ENCODE results near the gene OSBP2.

Gene OSBP2

DNA sequence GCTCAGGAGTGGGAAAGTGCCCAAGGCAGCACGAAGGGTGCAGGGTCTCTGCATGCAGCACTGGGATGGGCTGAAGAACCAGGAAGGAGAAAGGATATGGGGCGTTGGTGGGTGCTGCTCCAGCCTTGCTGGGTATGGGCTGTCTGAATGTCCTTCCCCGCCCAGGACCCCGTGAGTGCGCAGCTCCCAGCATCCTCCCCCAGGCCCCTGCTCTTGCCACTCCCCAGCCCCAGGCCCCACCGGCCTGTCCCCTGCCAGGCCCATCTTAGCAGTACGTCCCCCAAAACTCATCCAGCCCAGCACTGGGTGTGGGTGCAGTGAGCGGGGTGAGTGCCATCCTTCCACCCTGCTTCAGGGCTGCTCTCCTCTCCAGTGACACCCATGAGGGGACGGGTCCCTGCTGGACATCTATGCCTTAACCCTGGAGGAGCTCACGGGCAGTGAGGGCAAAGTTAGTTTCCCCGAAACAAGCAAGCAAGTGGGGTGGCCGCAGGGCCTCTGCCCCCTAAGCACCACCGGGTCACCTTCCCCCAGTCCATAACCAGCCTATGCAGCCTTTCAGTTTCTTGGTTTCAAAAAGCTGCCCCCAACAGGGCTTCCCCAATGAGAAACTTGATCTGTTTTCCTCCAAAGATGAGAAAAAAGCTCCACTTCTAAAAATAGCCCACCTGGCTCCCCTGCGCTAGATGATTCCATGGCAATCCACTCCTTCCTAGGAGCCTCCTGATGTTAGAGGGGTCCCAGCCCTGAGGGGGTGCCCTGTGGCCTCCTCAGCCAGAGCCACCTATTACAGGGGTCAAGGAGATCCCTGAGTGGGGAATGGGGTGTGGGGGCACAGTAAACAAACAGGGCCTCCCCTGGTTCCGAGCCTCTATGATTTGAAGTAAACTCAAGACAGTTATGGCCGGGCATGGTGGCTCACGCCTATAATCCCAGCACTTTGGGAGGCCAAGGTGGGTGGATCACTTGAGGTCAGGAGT is 170.1 kb downstream of the OSBP2 start:
- WGBS, 2 experiments = 94 to 95% methylated on average over 17 of the region's 17 CpGs
- no peaks in the 10 kb centered on the region for H3K27me3 ChIP-seq (ENCODE audit: control insufficient read depth, insufficient read depth, low read length, poor library complexity, severe bottlenecking)

DNA sequence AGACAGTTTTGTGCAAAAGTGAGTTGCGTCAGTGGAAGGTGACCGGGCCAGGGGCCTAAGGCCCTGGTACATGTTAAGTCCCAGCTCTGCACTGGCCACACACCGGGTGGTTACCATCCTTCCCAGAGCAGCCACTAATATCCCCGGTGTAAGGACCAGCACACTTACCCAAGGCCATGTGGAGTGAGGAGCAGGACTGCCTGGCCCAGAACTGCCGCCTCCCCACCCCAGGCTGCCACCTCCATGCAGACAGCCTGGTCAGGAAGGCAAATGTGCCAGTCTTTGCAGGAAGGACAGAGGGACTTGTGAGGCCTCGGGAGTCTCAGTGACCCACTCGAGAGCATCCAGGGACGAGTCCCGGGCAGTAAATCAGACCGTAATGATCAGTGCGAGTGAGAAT is 171.0 kb downstream of the OSBP2 start:
- H3K4me3 ChIP-seq (ENCODE audit: insufficient read depth, low read depth, low read length) = no peak overlapping the region
- no peaks in the 10 kb centered on the region for H3K27me3 ChIP-seq (ENCODE audit: control insufficient read depth, insufficient read depth, low read length, poor library complexity, severe bottlenecking)
- H3K4me1 ChIP-seq (ENCODE audit: control insufficient read depth, insufficient read depth, low read length) = no peaks in the 10 kb centered on the region
- WGBS, 2 experiments = 90 to 95% methylated on average over 11 of the region's 11 CpGs
- H3K9me3 ChIP-seq (ENCODE audit: control insufficient read depth, low read length) = no peaks in the 10 kb centered on the region
- no peak overlapping the region for H3K27ac ChIP-seq (ENCODE audit: insufficient read depth, low read depth, low read length, poor library complexity, severe bottlenecking)
- no peaks in the 10 kb centered on the region for H3K36me3 ChIP-seq (ENCODE audit: control insufficient read depth, insufficient read depth, low read length)

More for the DNA sequence above, 170.1 kb downstream of the OSBP2 start:
- no peaks in the 10 kb centered on the region for H3K9me3 ChIP-seq (ENCODE audit: control insufficient read depth, low read length)
- no peak overlapping the region for H3K27ac ChIP-seq (ENCODE audit: insufficient read depth, low read depth, low read length, poor library complexity, severe bottlenecking)
- no peak overlapping the region for H3K4me3 ChIP-seq (ENCODE audit: insufficient read depth, low read depth, low read length)
- no peaks in the 10 kb centered on the region for H3K4me1 ChIP-seq (ENCODE audit: control insufficient read depth, insufficient read depth, low read length)
- H3K36me3 ChIP-seq (ENCODE audit: control insufficient read depth, insufficient read depth, low read length) = no peaks in the 10 kb centered on the region

DNA sequence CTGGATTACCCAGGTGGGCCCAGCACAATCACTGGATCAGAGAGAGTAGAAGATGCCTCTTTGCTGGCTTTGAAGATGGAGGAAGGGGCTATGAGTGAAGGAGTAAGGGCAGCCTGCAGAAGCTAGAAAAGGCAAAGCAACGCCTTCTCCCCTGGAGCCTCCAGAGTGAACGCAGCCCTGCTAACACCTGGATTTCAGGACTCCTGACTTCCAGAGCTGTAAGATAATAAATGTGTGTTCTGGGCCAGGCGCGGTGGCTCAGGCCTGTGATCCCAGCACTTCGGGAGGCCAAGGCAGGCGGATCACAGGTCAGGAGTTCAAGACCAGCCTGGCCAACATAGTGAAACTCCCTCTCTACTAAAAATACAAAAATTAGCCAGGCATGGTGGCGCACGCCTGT is 171.5 kb downstream of the OSBP2 start:
- Histone ChIP-seq H3K9me3 (ENCODE audit: control insufficient read depth, low read length) (no peaks in the 10 kb centered on the region), H3K4me3 (ENCODE audit: insufficient read depth, low read depth, low read length) (no peak overlapping the region), H3K27ac (ENCODE audit: insufficient read depth, low read depth, low read length, poor library complexity, severe bottlenecking) (no peak overlapping the region), H3K36me3 (ENCODE audit: control insufficient read depth, insufficient read depth, low read length) (no peaks in the 10 kb centered on the region), H3K27me3 (ENCODE audit: control insufficient read depth, insufficient read depth, low read length, poor library complexity, severe bottlenecking) (no peaks in the 10 kb centered on the region), H3K4me1 (ENCODE audit: control insufficient read depth, insufficient read depth, low read length) (no peaks in the 10 kb centered on the region)
- WGBS, 2 experiments = 85 to 92% methylated on average over 8 of the region's 8 CpGs

DNA sequence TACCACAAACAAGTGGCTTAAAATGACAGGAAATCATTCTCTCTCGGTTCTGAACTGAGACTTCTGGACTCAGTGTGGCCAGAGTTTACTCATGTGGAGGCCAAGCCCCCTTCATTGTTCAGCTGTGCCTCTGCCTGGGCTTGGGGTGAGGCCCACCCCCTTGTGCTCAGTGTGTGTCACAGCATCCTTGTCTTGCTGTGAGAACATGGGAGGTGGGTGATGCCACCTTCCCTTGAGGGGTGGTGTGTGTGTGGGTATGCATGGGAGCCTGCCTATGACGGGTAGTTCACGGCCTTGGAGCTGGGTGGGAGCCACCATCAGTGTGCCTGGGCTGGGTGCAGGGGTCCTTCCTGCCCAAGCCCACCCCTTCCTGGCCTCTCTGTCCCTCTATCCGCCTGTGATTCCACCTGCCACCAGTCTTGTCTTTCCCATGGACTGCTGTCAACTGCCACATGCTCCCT is 172.2 kb downstream of the OSBP2 start:
- no peaks in the 10 kb centered on the region for H3K27me3 ChIP-seq (ENCODE audit: control insufficient read depth, insufficient read depth, low read length, poor library complexity, severe bottlenecking)
- WGBS, 2 experiments = 91 to 94% methylated on average over 4 of the region's 4 CpGs
- H3K9me3 ChIP-seq (ENCODE audit: control insufficient read depth, low read length) = no peaks in the 10 kb centered on the region
- H3K4me1 ChIP-seq (ENCODE audit: control insufficient read depth, insufficient read depth, low read length) = no peaks in the 10 kb centered on the region
- H3K27ac ChIP-seq (ENCODE audit: insufficient read depth, low read depth, low read length, poor library complexity, severe bottlenecking) = no peak overlapping the region
- no peaks in the 10 kb centered on the region for H3K36me3 ChIP-seq (ENCODE audit: control insufficient read depth, insufficient read depth, low read length)
- H3K4me3 ChIP-seq (ENCODE audit: insufficient read depth, low read depth, low read length) = no peak overlapping the region

DNA sequence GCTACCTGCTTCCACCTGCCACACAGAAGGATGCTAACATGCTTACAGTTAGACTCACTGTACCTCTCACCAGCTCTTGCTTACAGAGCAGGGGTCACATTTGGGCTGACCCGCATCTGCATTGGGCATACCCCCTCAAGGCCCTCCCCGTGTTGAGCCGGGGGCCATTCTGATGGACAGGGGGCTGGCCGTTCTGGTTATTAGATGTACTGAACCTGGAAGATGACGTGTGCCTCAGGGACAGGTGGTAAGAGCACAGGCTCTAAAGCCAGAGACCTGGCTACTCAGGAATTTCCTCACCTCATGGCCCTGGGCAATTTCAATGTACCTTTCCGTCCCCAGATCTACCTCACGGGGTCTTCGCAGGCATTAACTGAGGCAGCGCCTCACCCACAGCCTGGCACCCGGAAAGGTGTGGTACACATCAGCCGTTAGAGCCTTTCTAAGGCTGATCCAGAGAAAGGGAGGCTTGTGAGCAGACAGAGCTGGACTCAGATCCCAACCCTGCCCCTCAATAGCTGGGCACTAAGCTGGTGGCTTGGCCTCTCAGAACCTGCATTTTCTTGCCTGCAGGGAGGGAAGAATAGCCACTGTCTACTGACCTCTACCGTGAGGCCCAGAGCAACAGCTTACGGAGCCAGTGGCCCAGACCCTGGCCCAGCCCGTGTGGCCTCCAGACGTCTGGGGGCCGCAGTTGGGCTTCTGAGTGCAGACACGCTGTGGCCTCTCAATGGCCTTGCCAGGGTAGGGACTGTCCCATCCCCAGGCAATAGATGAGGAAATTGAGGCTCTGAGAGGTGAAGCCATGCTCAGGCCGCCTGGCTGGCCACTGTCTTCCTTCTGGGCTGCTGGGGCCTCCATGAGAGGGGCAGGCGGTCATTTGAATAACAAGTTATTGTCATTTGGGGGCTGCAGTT is 173.3 kb downstream of the OSBP2 start:
- Histone ChIP-seq H3K27me3 (ENCODE audit: control insufficient read depth, insufficient read depth, low read length, poor library complexity, severe bottlenecking) (no peaks in the 10 kb centered on the region), H3K36me3 (ENCODE audit: control insufficient read depth, insufficient read depth, low read length) (no peaks in the 10 kb centered on the region), H3K9me3 (ENCODE audit: control insufficient read depth, low read length) (no peaks in the 10 kb centered on the region), H3K4me1 (ENCODE audit: control insufficient read depth, insufficient read depth, low read length) (no peaks in the 10 kb centered on the region), H3K27ac (ENCODE audit: insufficient read depth, low read depth, low read length, poor library complexity, severe bottlenecking) (no peak overlapping the region), H3K4me3 (ENCODE audit: insufficient read depth, low read depth, low read length) (no peak overlapping the region)
- whole genome bisulfite sequencing, 2 experiments = 91 to 92% methylated on average over 19 of the region's 19 CpGs

DNA sequence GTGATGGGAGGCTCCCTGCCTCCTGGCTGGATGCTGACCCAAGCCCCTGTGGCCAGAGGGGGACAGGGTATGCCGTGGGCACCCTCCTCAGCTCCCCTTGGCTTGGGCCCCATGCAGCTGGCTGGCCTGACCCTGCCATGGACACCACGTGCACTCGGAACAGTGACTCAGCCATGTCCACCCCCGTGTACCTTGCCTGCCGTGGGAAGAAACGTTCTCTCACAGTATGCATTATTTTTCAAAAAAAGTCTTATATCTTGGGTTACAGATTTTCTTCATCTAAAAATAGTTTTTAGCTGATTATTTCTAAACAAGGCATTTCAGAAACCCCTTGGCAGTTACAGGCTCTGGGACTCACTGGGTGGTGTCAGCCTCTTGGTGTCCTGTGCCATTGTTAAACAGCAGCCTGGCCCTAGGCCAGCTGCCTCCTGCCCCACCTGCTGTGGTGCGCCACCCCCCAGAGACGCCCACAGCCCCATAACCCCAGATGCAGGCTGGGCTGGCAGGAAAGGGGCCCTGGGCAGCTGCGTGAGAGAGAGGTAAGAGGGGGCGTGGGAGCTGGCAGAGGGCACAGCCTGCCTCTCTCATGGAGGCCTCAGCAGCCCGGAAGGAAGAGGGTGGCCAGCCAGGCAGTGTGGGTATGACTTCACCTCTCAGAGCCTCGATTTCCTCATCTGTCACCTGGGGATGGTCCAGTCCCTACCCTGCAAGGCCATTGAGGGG is 174.2 kb downstream of the OSBP2 start:
- no peak overlapping the region for H3K27ac ChIP-seq (ENCODE audit: insufficient read depth, low read depth, low read length, poor library complexity, severe bottlenecking)

DNA sequence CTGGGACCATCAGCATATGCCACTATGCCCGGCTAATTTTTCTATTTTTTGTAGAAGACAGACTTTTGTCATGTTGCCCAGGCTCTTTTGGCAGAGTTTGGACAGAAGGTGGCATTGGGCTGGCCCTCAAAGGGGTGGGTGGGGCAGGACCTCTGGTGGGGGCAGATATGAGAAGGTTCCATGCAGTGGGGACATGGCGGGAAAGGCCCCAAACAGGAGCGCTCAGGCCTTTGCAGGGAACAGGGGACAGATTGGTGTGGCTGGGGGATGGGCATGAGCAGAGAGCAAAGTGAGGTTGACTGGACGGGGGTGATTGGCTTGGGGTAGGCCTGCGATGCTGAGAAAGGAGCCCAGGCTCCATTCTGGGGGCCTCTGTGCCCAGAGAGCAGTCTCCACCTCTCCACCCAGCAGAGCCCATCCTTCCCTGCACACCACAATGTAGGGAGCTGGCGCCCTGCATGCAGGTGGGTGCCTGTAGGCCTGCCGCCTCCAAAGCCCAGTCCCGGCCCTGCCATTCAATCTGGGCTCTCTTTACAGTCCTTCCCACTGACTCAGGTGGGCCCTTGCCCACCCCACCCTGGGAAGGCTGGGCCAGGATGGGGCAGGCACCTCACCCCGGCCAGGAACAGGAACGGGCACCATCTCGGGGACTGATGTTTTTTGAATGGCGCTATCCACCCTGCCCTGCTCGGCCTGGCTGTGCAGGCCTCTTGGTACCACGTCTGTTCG is 175.2 kb downstream of the OSBP2 start:
- Histone ChIP-seq H3K4me1 (ENCODE audit: control insufficient read depth, insufficient read depth, low read length) (no peaks in the 10 kb centered on the region), H3K27me3 (ENCODE audit: control insufficient read depth, insufficient read depth, low read length, poor library complexity, severe bottlenecking) (no peaks in the 10 kb centered on the region), H3K36me3 (ENCODE audit: control insufficient read depth, insufficient read depth, low read length) (no peaks in the 10 kb centered on the region), H3K27ac (ENCODE audit: insufficient read depth, low read depth, low read length, poor library complexity, severe bottlenecking) (no peak overlapping the region), H3K9me3 (ENCODE audit: control insufficient read depth, low read length) (no peaks in the 10 kb centered on the region), H3K4me3 (ENCODE audit: insufficient read depth, low read depth, low read length) (no peak overlapping the region)
- WGBS, 2 experiments = 90 to 95% methylated on average over 15 of the region's 15 CpGs

More for the DNA sequence above, 174.2 kb downstream of the OSBP2 start:
- Histone ChIP-seq H3K4me1 (ENCODE audit: control insufficient read depth, insufficient read depth, low read length) (no peaks in the 10 kb centered on the region), H3K9me3 (ENCODE audit: control insufficient read depth, low read length) (no peaks in the 10 kb centered on the region), H3K27me3 (ENCODE audit: control insufficient read depth, insufficient read depth, low read length, poor library complexity, severe bottlenecking) (no peaks in the 10 kb centered on the region), H3K36me3 (ENCODE audit: control insufficient read depth, insufficient read depth, low read length) (no peaks in the 10 kb centered on the region), H3K4me3 (ENCODE audit: insufficient read depth, low read depth, low read length) (no peak overlapping the region)
- 91 to 92% methylated on average over 11 to 12 of the region's 12 CpGs for WGBS, 2 experiments

DNA sequence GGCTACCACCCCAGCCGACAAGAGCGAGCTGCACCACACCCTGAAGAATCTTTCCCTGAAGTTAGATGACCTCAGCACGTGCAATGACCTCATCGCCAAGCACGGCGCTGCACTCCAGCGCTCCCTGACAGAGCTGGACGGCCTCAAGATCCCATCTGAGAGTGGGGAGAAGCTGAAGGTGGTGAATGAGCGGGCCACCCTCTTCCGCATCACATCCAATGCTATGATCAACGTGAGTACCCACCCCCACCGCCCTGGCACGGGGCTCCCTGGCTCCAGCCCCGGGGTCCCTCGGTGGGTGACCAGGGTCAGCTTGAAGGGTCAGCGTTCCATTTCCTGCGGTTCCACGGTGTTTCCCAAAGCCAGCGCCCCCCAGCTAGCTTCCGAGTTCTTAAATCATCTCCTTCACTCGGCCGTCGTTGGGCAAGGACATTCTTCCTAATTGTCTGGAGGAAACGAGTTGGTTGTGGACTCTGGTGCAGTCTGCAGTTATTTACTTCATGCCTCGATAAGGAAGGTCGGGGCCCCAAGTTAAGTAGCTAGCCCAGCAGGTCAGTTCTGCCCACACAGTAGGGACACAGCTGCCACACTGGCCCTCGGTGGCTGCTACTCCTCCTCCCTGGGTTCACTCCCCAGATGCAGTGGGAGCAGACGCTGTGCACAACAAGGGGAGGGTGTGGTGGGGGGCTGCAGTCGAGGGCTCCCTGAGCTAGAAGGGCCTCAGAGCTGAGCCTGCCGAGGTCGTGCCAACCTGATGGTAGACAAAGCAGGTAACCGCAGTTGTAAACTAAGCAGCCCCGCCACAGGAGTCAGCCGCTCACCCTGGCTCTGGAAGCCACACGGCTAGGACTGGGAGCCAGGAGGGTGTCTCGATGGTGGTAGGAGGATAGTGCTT is 176.0 kb downstream of the OSBP2 start:
- Histone ChIP-seq H3K9me3 (ENCODE audit: control insufficient read depth, low read length) (no peaks in the 10 kb centered on the region), H3K4me3 (ENCODE audit: insufficient read depth, low read depth, low read length) (no peak overlapping the region), H3K4me1 (ENCODE audit: control insufficient read depth, insufficient read depth, low read length) (no peaks in the 10 kb centered on the region), H3K27ac (ENCODE audit: insufficient read depth, low read depth, low read length, poor library complexity, severe bottlenecking) (no peak overlapping the region), H3K27me3 (ENCODE audit: control insufficient read depth, insufficient read depth, low read length, poor library complexity, severe bottlenecking) (no peaks in the 10 kb centered on the region), H3K36me3 (ENCODE audit: control insufficient read depth, insufficient read depth, low read length) (no peaks in the 10 kb centered on the region)
- 91 to 92% methylated on average over 36 of the region's 36 CpGs for WGBS, 2 experiments

Measured in ectodermal cell (in vitro differentiated cells).